RCC 7860 (cell line): Measurements from ENCODE around the gene GRHL1.
"Not testable (repeated sequence)": the region's sequence is repeated elsewhere in the genome, so short reads cannot be mapped to it uniquely, and the experiment has no call there.

Experiments
- DNase-seq: peaks from one replicate; pipeline ENCODE4 v3.0.0-alpha.2; 2015; ENCODE audit warnings: low spot score
- FAIRE-seq: peaks from 2 replicates; lab custom pipeline; 2012; peaks lifted over from hg19 to GRCh38; lab: Jason Lieb, UNC

GRHL1 gene

DNA sequence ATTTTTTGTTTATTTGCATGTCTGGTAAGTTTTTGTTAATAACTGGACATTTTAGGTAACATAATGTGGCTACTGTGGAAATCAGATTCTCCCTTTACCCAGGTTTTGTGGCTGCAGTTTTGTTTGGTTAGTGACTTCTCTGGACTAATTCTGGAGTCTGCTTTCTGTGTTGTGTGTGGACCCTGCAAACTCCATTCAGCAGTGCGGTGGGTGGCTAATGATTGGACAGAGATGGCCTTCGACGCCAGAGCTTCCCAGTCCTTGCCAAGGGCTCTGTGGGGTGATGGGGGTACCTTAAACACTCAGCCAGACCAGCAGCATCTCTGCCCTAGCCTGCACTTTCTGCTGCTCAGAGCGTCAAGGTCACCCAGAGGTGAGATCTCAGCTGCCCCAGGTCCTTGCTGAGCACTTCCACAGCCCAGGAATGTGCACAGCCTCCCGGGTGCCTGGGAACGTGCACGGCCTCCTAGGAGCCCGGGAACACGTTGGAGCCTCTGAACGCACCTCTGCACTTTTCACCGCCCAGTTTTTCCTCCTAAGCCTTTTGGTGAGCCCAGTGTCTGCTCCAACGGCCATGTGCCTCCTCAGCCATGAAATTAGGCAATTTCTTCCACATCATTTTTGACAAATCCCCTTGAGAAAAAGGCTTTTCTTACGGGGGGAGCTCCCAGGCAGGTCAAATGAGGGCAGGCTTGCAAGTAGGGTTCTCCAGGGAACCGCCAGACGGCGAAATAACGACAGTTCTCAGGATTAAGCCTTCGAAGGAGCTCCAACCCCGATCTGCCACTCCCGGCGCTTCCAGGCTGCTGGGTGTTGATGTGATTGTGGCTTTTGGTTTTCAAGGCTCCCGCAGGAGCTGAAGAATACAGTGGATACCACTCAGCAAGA lies 56.7 kb downstream of the GRHL1 start:
- FAIRE-seq: no peak
- no peak for DNase-seq

DNA sequence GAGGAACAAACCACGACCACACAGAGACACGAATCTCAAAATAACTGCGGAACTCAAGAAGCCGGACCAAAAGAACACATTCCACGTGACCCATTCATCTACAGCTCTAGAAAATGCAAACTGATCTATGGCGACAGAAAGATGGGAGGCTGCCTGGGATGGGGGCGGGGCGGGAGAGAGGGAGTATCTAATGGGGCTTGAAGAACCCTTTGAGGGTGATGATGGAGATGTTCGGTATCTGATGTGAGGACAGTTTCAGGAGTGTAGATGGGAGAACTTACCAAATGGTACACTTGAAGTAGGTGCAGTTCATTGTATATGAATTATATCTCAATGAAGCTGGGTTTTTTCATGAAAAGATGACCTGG lies 57.3 kb downstream of the GRHL1 start:
- FAIRE-seq (no peak), DNase-seq (no peak)

DNA sequence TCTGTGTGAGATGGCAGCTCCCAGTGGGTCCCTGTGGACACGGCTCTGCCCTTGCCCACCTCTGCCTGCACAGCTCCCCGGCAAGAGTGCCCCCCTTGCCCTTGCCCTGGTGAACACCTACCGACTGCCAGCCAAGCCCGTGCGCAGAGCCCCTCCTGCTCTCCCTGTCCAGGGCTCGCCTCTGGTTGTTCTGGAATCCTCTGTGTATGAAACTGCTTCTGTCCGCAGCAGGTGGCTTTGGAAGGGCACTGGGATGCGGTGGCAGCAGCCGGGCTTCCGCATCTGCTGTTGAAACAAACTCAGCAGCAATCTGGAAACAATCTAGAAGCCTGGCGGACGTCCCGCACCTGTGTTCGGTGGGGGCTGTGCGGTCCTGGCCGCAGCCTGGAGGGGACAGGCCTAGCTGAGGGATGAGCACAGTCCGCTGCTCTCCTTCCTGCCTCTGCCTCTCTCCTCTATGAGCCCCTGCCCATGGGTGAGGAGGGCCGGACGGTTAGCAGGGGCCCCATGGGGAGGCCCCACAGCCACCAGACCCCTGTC lies 57.8 kb downstream of the GRHL1 start:
- DNase-seq: no peak
- FAIRE-seq: no peak

DNA sequence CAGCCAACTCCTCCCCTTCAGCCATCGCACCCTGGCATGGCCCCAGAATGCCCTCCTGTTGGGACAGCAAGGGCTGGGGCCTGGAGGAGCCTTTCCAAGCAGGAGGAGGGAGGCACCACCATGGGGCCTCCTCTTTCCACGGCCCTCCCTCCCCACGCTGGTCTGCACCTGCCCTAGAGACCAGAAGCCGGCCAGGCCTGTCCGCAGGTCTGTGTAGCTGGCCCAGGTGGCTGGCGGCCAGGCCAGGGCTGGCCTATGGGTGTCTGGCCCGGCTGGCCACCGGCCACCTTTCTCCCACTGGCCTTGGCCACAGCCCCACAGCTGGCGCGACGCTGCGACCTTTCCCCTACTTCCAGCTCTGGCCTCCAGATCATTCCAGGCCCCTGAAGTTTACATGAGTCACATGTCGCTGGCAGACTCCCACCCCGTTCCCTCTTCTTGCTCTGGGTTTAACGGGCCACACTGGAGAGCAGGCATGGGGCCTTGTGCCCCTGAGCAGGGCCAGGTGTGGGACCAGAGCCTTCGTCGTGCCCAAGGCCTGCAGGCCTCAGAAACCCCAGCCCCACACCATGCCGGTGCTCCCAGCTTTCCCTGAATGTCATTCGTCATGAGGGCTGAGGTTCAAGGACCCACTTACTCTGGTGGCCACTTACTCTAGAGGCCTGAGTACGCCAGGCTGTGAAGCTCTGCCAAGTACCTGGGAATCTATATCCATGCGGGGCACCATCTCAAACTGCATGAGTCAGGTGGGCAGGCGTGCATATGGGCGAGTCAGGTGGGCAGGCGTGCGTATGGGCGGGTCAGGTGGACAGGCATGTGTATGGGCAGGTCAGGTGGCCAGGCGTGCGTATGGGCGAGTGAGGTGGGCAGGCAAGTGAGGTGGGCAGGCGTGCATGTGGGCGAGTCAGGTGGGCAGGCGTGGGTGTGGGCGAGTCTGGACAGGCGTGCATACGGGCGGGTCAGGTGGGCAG lies 58.6 kb downstream of the GRHL1 start:
- DNase-seq: no peak
- FAIRE-seq: no peak

DNA sequence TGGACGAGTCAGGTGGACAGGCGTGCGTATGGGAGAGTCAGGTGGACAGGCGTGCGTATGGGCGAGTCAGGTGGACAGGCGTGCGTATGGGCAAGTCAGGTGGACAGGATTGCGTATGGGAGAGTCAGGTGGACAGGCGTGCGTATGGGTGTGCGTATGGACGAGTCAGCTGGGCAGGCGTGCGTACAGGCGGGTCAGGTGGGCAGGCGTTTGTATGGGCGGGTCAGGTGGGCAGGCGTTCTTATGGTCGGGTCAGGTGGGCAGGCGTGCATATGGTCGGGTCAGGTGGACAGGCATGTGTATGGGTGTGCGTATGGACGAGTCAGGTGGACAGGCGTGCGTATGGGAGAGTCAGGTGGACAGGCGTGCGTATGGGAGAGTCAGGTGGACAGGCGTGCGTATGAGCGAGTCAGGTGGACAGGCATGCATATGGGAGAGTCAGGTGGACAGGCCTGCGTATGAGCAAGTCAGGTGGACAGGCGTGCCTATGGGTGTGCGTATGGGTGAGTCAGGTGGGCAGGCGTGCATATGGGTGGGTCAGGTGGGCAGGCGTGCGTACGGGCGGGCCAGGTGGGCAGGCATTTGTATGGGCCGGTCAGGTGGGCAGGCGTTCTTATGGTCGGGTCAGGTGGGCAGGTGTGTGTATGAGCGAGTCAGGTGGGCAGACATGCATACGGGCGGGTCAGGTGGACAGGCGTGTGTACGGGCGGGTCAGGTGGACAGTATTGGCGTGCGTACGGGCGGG lies 59.5 kb downstream of the GRHL1 start:
- not testable (repeated sequence) for FAIRE-seq, DNase-seq

DNA sequence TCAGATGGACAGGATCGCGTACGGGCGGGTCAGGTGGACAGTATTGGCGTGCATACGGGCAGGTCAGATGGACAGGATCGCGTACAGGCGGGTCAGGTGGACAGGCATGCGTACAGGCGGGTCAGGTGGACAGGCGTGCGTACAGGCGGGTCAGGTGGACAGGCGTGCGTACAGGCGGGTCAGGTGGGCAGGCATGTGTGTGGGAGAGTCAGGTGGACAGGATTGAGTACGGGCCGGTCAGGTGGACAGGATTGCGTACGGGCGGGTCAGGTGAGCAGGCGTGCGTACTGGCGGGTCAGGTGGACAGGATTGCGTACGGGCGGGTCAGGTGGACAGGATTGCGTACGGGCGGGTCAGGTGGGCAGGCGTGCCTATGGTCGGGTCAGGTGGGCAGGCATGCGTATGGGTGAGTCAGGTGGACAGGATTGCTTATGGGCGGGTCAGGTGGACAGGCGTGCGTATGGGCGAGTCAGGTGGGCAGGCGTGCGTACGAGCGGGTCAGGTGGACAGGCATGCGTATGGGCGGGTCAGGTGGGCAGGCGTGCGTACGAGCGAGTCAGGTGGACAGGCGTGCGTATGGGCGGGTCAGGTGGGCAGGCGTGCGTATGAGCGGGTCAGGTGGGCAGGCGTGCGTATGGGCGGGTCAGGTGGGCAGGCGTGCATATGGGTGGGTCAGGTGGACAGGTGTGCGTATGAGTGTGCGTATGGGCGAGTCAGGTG lies 60.3 kb downstream of the GRHL1 start:
- not testable (repeated sequence) for FAIRE-seq

DNA sequence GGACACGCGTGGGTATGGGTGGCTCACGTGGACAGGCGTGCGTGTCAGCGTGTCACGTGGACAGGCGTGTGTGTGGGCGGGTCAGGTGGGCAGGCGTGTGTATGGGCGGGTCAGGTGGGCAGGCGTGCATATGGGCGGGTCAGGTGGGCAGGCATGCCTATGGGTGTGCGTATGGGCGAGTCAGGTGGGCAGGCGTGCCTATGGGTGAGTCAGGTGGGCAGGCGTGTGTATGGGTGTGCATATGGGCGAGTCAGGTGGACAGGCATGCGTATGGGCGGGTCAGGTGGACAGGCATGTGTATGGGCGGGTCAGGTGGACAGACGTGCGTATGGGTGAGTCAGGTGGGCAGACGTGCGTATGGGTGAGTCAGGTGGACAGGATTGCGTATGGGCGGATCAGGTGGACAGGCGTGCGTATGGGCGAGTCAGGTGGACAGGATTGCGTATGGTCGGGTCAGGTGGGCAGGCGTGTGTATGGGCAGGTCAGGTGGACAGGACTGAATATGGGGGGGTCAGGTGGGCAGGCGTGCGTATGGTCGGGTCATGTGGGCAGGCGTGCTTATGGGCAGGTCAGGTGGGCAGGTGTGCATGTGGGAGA lies 61.0 kb downstream of the GRHL1 start:
- DNase-seq, FAIRE-seq: not testable (repeated sequence)

More for the DNA sequence above, 60.3 kb downstream of the GRHL1 start:
- not testable (repeated sequence) for DNase-seq

DNA sequence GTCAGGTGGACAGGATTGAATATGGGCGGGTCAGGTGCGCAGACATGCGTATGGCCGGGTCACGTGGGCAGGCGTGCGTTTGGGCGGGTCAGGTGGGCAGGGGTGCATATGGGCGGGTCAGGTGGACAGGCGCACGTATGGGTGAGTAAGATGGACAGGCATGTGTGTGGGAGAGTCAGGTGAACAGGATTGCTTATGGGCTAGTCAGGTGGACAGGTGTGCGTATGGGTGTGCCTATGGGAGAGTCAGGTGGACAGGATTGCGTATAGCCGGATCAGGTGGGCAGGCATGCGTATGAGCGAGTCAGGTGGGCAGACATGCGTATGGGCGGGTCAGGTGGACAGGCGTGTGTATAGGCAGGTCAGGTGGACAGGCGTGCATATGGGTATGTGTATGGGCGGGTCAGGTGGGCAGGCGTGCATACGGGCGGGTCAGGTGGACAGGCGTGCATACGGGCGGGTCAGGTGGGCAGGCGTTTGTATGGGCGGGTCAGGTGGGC lies 61.5 kb downstream of the GRHL1 start:
- no peak for FAIRE-seq
- no peak for DNase-seq

DNA sequence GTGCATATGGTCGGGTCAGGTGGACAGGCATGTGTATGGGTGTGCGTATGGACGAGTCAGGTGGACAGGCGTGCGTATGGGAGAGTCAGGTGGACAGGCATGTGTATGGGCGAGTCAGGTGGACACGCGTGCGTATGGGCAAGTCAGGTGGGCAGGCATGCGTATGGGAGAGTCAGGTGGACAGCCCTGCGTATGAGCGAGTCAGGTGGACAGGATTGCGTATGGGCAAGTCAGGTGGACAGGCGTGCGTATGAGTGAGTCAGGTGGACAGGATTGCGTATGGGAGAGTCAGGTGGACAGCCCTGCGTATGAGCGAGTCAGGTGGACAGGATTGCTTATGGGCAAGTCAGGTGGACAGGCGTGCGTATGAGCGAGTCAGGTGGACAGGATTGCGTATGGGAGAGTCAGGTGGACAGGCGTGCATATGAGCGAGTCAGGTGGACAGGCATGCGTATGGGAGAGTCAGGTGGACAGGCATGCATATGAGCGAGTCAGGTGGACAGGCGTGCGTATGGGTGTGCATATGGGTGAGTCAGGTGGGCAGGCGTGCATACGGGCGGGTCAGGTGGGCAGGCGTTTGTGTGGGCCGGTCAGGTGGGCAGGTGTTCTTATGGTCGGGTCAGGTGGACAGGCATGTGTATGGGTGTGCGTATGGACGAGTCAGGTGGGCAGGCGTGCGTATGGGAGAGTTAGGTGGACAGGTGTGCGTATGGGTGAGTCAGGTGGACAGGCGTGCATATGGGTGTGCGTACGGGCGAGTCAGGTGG lies 62.3 kb downstream of the GRHL1 start:
- FAIRE-seq, DNase-seq: not testable (repeated sequence)

DNA sequence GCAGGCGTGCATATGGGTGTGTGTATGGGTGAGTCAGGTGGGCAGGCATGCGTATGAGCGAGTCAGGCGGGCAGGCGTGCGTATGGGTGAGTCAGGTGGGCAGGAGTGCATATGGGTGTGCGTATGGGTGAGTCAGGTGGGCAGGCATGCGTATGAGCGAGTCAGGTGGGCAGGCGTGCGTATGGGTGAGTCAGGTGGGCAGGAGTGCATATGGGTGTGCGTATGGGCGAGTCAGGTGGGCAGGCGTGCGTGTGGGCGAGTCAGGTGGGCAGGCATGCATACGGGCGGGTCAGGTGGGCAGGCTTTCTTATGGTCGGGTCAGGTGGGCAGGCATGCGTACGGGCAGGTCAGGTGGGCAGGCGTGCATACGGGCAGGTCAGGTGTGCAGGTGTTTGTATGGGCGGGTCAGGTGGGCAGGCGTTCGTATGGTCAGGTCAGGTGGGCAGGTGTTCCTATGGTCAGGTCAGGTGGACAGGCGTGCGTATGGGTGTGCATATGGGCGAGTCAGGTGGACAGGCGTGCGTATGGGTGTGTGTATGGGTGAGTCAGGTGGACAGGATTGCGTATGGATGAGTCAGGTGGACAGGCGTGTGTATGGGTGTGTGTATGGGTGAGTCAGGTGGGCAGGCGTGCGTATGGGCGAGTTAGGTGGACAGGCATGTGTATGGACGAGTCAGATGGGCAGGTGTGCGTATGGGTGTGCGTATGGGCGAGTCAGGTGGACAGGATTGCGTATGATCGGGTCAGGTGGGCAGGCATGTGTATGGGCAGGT lies 63.1 kb downstream of the GRHL1 start:
- no peak for FAIRE-seq
- no peak for DNase-seq

DNA sequence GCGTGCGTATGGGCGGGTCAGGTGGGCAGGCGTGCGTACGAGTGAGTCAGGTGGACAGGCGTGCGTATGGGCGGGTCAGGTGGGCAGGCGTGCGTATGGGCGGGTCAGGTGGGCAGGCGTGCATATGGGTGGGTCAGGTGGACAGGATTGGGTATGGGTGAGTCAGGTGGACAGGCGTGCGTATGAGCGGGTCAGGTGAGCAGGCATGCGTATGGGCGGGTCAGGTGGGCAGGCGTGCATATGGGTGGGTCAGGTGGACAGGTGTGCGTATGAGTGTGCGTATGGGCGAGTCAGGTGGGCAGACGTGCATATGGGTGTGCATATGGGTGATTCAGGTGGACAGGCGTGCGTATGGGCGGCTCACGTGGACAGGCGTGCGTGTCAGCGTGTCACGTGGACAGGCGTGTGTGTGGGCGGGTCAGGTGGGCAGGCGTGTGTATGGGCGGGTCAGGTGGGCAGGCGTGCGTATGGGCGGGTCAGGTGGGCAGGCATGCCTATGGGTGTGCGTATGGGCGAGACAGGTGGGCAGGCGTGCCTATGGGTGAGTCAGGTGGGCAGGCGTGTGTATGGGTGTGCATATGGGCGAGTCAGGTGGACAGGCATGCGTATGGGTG lies 64.0 kb downstream of the GRHL1 start:
- not testable (repeated sequence) for FAIRE-seq, DNase-seq

DNA sequence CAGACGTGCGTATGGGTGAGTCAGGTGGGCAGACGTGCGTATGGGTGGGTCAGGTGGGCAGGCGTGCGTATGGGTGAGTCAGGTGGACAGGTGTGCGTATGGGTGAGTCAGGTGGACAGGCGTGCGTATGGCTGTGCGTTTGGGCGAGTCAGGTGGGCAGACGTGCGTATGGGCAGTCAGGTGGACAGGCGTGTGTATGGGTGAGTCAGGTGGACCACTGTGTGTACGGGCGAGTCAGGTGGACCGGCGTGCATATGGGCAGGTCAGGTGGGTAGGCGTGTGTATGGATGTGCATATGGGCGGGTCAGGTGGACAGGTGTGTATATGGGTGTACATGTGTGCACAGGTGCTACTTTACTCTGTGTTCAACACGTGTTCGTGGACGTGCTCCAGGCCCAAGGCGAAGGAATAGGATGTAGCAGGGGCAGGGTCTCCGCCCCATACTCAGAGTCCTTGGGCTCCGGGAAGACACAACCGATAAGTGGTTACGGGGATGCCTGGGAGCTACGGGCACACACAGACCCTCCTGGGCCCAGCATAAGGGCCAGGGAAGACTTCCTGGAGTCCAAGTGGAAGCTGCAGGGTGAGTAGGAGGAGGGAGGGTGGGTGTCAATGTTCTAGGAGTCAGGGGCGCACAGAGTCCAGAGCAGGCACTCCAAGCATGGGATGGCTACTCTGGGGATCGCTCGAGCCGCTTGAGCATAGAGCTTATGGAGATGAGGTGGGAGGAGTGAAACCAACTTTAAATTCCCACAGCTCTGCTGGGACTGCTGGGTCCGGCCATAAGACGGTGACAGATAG lies 64.7 kb downstream of the GRHL1 start:
- no peak for FAIRE-seq
- DNase-seq: no peak

DNA sequence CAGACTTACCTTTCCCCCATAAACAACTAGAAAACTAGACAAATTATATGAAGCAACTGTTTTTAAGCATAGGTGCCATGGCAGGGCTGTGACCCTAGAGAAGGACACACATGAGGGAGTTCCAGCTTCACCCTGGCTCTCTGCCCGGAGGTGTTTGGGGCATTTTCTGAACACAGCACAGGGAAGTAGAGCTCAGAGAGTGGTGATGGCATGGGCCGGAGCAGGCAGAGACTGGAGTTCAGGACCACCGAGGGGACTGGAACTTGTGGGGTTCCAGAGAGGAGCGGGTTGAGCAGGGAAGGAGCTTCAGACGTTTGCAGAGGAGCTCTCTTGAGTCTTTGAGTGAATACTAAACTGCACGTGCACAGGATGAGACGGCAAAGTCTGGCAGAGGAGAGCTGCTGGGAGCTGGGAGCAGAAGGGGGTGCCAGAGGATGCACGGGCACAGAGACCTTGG lies 65.3 kb downstream of the GRHL1 start:
- DNase-seq: no peak
- FAIRE-seq: no peak

DNA sequence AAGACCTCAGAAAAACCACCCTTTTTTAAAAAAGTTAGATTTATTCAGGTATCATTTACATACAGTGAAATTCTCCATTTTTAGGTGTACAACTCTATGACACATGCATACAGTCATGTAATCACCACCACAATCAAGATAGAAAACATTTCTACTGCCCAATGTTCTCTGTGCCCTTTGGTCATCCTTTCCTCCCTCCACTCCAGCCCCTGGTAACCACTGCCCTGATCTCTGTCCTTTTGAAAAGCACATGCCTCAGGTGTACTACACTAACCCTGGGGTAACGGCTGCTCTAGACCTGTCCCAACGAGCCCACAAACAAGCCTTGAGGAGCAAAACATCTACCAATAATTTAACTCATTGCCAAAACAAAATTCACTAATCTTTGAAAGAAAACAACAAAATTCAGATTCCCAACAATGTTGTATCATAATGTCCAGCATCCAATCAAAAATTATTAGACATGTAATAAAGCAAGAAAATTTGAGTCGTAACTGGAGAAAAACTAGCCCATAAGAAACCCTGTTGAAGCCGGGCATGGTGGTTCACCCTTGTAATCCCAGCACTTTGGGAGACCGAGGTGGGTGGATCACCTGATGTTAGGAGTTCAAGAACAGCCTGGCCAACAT lies 65.9 kb downstream of the GRHL1 start:
- FAIRE-seq (no peak), DNase-seq (no peak)

DNA sequence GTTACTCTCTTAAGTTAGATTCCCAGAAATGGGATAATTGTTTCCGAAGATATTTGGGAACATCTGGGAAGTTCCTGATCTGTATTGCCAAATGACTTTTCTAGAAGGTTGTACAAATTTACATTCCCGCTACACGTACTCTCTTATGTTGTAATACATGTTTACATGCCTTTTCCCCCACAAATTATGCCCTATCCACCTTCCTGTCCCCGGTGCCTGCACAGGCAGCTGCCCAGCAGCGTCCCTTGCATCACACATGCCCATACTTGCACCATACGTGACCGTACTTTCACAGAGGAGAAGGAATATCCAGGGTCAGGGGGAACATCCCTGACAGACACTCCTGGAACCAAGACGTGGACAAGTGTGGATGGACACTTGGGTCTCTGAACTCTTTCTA lies 67.7 kb downstream of the GRHL1 start:
- DNase-seq (no peak), FAIRE-seq (no peak)
